NCI-H2227 treated with DMSO at 0.1 percent for 48 hours (cell line): ENCODE data around the gene PEPD.
"Not testable (repeated sequence)": the region's sequence is repeated elsewhere in the genome, so short reads cannot be mapped to it uniquely, and the experiment has no call there.

Experiments used
- DNase-seq: peaks from one replicate; lab custom pipeline; 2025; lab: John Stamatoyannopoulos, UW

Gene PEPD

DNA sequence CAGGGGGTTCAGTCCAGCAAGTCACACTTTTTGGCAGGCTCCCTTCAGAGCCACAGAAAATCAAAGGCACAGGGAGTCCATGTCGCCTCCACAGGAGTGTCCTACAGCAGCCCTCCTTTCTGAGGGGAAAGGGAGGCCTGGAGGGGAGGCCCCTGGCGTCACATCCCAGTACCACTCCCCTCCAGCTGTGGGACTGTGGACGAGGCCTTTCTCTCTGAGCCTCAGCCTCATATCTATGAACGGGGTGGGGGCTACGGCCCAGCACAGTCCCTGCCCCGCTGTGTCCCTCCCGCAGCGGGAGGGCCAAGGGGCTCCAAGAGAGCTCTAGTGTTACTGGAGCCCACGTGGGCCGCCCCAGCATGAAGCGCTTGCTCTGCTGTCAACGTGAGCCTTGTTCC, 23.8 kb downstream of the PEPD start:
- DNase-seq: no peak

DNA sequence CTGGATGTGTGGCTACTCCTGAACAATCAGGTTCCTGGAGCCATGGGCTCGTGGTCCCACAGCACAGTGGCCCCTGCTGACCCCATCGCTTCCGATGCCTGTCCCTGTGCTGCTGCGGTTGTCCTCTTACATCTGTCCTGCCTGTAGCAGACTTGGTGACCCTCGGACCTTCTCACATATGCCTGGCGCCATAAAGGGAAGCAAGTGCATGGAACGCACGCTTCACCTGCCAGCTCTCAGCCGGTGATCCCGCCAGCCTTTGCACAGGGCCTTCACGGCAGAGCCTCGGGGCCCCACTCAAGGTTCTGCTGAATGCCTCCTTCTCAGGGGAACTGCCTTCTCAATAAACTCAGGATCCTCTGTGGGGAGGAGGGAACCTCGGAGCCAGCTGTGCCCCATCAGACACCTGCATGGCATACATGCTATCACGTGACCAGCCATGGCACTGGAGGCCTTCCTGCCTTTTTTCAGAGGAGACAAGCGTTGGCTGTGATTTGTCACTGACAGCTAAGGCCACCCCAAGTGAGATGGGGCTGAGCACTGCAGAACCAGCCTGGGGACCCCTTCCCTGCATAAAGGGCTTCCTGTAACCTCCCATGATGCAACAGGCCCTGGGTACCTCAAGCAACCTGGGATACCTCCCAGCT, 24.3 kb downstream of the PEPD start:
- no peak for DNase-seq

DNA sequence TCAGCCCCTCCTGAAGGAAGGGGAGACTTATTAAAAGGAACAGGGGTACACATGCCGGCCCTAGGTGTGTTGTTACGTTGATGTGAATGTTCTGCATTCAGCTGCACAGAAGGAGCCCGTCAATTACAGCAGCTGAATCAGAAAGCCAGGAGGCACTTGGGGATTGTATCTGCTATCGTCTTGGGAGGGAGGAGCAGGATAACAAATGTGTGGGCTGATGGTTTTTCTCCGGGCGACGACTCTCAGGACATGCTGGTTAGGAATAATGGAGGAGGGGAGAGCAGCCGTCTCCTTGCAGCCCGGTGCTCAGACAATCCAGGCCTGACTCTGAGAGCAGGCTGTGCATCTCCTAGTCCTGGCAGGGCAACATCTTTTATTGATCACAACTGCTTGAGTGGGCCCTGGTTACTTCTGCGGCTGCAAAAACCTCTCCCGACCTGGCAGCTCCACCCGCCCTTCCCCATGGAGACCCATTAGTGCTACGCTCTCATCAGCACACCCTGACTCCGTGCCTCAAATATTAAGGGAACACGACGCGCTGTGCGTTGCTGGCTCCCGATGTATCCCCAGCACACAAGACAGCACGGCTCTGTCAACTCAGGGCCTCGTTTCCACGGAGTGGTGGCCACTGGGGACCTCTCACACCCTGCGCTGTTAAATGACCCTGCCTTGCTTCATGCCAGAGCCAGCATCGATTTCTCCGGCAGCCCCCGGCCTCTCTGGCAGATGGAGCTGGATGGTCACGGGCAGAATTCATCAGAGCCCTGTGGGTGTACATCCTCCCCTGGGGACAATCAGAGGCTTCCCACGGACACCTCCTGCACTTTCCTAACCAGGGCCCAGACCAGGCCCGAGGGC, 25.3 kb downstream of the PEPD start:
- DNase-seq: no peak

DNA sequence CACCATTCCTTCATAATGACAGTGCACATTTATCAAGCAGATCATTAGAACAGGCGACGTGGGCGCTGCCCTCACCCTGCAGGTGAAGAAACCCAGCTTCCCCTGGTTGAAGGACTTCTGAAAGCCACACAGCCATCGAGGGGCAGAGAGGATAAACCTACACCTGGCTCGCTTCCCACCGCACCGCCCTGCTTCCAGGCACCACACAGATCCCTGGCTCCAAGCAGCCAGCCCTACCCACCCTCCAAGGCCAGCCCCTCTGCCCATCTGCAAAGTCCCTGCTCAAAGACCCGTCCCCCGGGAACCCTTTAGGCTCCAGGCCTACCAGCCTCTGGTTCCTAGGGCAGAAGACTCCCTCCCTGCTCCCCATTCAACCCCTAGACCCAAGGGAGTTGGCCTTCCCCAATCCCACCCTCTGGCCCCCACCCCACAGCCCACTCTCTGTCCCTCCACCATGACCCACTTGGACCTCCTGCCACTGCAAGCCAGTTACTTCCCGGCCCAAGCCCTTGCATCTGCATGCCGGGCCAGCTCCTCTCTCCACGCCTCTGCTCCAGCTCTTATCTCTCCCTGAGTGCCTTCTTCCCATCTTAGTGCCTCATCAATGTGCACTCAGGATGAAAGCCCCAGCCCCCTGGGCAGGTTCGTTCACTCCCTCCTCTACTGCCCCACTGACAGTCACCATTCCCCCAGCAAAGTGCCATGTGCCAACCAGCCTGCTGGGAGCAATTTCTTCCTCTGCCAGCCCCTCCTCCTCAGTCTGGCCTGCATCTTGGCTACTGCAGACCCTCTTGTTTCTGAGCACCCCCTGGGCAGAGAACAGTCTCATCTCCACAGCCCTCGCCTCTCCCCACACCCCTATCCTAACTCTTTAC, 28.0 kb downstream of the PEPD start:
- DNase-seq: no peak

DNA sequence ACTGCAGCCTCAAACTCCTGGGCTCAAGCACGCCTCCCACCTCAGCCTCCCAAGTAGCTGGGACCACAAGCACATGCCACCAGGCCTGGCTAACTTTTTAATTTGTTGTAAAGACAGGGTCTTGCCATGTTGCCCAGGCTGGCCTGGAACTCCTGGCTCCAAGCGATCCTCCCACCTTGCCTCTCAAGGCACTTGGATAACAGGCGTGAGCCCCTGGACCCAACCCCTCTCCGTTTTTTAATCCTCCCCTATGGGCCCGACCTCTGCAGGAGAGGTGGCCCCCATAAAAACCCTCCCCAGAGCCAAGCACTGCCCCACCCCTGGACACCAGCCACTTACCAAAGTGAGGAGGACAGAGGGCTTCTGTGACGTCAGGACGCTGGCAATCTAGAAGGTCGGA, 28.6 kb downstream of the PEPD start:
- DNase-seq: no peak

DNA sequence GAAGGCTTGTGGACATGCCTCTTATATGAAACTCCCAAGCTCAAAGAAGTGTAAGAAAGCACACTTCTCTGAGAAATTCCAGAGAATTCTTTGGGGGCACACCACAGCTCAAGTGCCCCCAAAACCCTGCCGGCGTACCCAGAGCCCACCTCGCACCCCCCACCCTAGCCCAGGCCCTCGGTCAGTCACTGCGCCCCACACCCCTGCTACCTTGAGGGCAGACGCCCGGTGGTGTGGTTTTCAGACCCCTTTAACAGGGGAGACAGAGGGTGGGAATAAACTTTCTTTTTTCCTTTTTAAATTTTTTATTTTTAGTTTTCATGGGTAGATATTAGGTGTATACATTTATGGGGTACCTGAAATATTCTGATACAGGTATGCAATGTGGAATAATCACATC, 29.5 kb downstream of the PEPD start:
- DNase-seq: no peak

DNA sequence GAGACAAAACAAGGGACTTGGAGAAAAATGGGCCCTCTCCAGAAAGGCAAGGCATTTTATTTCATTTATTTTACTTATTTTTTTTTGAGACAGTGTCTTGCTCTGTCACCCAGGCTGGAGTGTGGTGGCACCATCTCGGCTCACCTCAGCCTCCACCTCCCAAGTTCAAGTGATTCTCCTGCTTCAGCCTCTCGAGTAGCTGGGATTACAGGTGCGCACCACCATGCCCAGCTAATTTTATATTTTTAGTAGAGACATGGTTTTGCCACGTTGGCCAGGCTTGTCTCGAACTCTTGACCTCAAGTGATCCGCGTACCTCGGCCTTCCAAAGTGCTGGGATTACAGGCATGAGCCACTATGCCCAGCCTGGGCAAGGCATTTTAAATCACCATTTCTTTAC, 31.0 kb downstream of the PEPD start:
- not testable (repeated sequence) for DNase-seq

DNA sequence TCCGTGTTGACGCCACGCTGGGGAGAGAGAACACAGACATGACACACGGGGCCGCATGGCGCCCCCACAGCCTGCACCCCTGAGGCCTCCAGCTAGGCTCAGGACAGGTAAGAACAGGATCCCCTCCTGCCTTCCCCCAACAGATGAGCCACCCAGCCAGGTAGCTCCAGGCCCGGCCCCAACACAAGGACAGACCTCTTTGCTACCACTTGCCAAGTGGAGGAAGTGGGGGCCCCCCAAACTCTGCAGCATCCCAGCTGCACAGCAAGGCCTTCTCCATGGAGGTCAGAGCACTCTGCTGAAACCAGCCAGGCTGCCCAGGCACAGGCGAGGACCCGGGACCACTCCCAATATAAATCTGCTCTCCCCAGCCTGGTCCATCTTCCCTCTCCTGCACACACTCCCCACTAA, 31.5 kb downstream of the PEPD start:
- no peak for DNase-seq

DNA sequence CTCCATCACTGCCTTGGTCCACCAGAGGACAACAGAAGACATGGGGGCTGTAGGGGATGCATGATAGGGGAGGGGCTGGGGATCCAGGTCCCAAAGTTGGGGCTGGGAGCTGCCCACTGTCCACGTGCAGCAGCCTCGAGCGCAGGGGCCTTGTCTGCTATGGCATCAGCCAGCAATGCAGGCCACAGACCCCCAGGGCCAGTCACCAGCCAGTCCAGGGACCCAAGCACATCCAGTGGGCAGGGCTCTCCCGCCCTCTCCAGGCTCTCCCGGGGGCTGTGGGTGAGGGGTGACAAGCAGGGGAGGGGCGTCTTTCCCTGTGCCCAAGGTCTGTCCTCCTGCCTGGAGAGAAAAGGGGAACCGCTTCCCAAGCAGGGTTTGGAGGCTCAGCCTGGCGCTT, 32.8 kb downstream of the PEPD start:
- DNase-seq: no peak

DNA sequence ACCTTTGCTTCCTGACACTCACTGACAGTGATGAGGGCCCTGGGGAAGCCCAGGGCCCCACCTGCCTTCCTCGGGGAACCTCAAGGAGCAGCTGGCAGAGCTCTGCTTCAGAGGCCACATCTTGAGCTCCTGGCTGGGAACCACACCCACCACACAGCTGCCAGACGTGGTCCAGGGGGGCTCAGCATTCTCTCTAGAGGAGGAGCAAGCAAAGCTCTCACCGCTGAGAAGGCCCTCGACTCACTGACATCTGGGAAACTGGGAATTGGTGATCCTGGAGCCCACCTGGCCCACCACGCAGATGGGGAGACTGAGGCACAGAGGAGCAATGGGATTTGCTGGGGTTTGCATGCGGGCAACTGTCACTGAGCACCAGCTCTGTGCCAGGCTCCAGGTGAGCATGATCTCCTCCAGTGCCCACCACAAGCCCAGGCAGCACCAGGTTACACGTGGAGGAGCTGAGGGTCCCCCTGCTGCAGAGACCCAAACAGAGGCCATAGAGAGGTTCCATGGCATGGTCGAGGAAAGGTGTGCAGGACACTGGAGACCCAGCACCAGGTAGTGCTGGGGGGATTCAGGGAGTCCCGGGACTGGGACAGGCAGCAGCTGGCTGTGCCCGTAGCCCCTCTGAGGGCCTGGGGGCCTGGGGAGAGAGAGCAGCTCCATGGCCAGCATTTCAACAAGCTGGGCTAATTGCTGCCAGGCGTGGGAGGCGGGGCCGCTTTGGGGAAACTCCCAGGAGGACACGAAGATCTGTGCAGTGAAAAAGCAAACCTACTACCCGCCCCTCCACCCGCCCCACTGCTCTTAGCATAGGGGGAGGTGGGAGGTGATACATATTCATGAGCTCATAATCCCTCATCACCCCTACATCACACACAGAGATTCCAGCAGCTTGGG, 33.4 kb downstream of the PEPD start:
- DNase-seq: no peak

DNA sequence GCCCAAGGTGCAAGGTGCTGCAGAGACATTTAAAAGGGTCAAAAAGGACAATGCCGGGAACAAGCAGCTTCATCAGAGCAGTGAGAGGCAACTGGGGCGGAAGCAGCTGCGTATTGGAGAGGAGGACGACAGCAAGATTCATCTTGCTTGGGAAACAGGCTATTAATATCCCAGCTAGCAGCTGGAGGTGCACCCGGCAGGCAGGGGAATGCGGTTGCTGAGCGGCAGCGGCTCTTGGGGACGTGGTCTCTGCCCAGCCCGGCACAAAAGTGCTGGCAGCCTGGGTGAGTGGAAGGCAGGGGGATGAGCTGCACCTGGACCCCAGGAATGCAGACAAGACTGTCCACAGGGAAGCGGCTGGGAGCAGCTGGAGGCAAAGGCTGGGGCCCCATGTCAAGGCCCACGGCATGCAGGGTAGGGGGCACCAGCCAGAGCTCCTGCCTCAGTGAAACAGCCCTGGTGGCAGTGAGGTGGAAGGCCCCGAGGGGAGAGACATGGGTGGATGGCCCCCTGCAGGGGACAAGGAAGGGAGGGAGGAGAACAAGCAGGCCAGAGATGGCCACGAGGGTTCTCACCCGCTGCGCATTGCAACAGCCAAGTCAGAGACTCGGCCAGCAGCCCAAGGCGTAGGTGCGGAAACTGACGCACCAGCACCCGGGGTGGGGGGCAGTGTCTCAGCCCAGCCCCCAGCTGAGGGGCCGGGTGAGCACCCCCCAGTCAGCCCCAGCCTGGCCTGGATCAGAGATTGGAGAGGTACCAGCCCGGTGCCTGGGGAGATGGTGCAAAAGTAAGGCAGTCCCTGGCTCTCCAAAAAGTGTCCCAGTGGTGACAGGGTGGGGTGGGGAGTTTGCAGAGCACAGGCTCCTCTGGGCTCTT, 34.4 kb downstream of the PEPD start:
- DNase-seq: no peak

DNA sequence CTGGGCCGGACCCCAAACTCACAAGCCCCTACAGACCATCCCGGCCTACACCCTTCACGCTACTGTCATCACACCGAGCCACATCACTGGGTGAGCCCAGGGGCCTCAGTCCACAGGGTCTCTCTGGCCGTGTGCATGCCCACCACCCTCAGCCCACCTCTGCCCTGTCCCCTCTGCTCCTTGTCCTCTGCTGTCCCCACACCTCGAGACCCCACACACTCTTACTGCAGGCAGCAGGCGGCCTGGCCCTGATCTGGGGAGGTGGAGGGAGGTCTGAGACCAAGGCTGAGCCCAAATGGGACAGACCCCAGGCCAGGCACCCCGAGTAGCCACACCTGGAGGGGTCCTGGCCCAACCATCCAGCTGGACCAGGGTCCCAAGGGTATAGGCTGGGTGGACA, 35.2 kb downstream of the PEPD start:
- no peak for DNase-seq

DNA sequence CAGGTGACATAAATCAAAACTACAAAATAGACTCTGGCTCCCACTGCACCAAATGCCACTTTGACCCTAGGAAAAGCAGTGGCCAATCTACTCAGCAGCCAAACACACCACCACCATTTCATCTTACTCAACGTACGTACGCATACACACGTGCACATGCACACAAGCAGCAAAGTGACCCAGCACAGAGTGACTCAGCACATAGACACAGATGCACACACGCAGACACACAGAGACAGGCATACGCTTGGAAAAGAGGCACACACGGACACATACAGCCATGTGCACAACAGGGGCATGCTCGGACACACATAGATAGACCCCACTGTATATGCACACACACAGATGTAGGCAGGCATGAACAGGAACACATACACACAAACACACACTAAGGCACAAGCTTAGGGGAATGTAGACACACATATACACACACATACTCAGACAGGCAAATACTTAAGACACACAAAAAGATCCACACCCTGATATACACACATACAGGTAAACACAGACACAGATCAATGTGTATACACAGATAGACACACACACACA, 37.3 kb downstream of the PEPD start:
- DNase-seq: no peak

DNA sequence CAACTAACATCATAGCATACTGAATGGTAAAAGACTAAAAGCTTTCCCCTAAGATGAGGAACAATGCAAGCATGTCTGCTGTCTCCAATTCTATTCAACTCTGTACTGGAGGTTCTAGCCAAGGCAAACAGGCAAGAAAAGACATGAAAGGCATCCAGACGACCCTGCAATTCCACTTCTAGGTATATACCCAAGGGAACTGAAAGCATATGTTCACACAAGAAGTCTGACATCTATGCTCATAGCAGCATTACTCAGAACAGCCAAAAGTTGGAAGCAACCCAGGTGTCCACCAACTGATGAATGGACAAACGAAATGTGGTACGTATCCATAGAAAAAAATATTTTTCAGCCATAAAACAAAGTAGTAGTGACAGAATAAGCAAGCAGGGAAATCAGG, 39.1 kb downstream of the PEPD start:
- no peak for DNase-seq

DNA sequence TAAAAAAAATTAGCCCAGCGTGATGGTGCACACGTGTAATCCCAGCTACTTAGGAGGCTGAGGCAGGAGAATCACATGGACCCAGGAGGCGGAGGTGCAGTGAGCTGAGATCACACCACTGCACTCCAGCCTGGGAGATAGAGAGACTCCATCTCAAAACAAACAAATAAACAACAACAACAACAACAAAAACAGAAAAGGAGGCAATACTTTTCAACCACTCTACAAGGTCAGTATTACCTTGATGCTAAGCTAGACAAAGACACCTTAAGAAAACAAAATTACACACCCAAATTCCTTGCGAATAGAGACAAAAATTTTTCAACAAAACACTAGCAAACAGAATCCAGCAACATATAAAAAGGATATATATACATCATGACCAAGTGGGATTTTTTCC, 39.7 kb downstream of the PEPD start:
- no peak for DNase-seq

DNA sequence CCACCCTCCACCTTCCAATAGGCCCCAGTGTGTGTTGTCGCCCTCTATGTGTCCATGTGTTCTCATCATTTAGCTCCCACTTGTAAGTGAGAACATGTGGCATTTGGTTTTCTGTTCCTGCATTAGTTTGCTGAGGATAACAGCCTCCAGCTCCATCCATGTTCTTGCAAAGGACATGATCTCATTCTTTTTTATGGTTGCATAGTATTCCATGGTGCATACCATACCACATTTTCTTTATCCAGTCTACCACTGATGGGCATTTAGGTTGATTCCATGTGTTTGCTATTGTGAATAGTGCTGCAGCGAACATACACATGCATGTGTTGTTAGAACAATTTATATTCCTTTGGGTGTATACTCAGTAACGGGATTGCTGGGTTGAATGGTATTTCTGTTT, 42.0 kb downstream of the PEPD start:
- DNase-seq: not testable (repeated sequence)

DNA sequence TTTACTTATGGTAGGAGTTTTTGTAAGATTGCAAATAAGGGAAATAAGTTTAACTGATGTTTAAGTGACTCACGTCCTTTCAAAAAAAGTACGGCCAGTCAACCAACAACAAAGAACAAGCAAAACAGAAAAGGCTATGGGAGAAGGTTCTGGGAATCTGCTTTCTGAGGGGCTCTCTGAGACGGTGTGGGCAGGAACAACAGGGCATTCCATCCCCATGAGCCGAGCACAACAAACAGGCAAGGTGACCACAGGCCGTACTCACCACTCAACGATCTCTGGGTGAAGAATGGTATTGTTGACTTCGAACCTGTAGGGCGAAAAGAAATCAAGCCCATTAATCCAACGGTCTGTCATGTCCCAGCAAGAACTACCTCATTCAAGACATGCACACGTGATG, 43.8 kb downstream of the PEPD start:
- no peak for DNase-seq

DNA sequence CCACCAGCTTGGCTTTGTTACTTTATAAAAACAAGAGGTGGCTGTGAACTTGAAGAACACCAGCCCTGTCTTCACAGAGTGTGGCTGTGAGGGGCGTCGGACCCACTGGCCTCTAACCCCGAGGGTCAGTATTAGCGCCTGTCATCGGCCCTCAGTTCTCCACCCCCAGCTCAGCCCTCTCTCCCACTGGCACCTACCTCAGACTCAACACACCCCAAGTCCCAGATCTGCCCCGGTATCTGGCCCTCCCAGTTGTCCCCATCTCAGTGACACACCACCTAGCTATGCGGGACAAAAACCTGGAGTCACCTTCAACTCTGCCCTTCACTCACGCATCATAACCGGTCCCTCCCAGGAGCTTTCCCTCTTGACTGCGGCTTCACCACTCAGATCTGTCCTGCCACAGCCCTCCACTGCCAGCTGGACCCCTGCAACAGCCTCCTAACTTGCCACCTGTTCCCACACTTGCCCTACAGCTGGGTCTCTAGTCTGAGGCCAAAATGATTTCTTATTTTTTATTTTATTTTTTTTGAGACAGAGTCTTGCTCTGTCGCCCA, 45.4 kb downstream of the PEPD start:
- DNase-seq: no peak

DNA sequence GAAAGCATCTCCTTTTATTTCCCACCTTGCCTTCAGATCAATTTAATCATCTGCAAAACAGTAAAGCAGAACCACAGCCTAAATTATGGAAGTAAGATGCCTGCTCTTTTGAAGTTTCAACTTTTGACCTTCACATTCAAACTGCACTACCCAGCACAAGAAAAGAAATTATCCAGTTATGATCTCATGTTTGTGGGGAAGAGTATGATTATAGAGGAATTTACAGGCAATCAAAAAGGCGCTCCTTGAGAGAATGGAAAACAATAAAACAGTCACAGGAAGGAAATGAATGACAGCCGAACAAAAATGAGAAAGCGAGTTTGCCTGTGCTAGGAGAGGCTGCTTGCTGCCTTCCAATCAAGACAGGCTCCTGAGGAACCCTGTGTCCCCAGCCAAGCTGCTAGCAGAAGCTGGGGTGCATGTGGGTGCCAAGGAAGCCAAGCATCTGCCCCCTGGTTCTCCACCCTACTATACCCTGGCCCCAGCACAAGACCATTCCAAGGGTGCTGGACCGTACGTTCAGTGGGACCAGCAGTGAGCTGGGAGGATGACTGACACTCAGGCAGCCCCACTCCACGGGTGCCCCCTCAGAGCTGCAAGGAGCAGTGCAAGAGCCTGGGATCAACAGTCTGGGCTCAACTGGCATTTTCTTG, 47.8 kb downstream of the PEPD start:
- DNase-seq: peak; percentile 96
